ENCODE measurements around the gene FAM120AOS. TPM values are rescaled to one million over a fixed set of nuclear protein-coding genes. Genes with fewer than 3 reads are reported as not detected.

Gene FAM120AOS
- polyA plus RNA-seq, 1 donor from 2014 or later = 44.5 TPM

DNA sequence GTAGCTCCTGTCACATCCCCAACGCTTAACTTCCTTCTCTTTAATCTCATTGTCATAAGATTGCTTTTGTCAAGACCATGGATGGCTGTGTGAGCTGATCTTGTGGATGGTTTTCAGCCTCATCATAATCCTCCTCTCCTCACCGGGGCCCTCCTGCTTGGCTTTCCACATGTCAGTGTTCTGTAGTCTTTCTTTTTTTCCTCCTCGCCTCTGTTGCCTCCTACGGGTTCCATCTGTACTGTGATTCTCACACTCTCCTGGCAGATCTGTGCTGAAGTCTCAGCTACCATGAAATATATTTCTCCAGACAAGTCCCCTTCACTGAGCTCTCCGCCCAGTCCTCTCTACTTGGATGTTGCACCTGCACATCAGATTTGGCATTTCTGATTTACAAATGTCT is 34.9 kb upstream of the FAM120AOS start:
- Histone ChIP-seq H3K9me2 (ENCODE audit: insufficient read depth, low read length) (no peaks in the 10 kb centered on the region), H3K36me3 (ENCODE audit: insufficient read depth, low read length) (peaks cover 9% of the 10 kb centered on the region), H4K20me1 (ENCODE audit: insufficient read depth) (no peaks in the 10 kb centered on the region), H3K4me3 (ENCODE audit: low read length) (no peak overlapping the region), H3K79me2 (replicated peaks; ENCODE audit: insufficient read depth, low read length) (no peaks in the 10 kb centered on the region), H3K4me2 (ENCODE audit: low read length) (no peak overlapping the region), H2AFZ (ENCODE audit: low read depth, low read length) (no peak overlapping the region), H3K9me3 (ENCODE audit: low read length) (no peaks in the 10 kb centered on the region), H3K27me3 (ENCODE audit: insufficient read depth, low read depth, low read length) (no peaks in the 10 kb centered on the region), H3F3A (ENCODE audit: insufficient read depth, low read length, poor library complexity, severe bottlenecking) (no peaks in the 10 kb centered on the region), H3K9ac (ENCODE audit: low read length) (no peak overlapping the region), H3K27ac (ENCODE audit: low read length) (no peak overlapping the region)
- TF ChIP-seq POLR2AphosphoS5 (IDR thresholded peaks at IDR 0.05) (no peak), TAF1 (IDR thresholded peaks at IDR 0.05; ENCODE audit: low read depth) (no peak), EP300 (conservative IDR thresholded peaks at IDR 0.05; ENCODE audit: poor library complexity, severe bottlenecking) (no peak), MXI1 (conservative IDR thresholded peaks at IDR 0.05; ENCODE audit: poor library complexity, severe bottlenecking) (no peak), EZH2 (IDR thresholded peaks at IDR 0.05; ENCODE audit: borderline replicate concordance, insufficient read depth, low read length, poor library complexity, severe bottlenecking) (no peak), RAD21 (conservative IDR thresholded peaks at IDR 0.05) (no peak), SMC3 (conservative IDR thresholded peaks at IDR 0.05; ENCODE audit: poor library complexity) (no peak)
- TF ChIP-seq, protein P1, sequence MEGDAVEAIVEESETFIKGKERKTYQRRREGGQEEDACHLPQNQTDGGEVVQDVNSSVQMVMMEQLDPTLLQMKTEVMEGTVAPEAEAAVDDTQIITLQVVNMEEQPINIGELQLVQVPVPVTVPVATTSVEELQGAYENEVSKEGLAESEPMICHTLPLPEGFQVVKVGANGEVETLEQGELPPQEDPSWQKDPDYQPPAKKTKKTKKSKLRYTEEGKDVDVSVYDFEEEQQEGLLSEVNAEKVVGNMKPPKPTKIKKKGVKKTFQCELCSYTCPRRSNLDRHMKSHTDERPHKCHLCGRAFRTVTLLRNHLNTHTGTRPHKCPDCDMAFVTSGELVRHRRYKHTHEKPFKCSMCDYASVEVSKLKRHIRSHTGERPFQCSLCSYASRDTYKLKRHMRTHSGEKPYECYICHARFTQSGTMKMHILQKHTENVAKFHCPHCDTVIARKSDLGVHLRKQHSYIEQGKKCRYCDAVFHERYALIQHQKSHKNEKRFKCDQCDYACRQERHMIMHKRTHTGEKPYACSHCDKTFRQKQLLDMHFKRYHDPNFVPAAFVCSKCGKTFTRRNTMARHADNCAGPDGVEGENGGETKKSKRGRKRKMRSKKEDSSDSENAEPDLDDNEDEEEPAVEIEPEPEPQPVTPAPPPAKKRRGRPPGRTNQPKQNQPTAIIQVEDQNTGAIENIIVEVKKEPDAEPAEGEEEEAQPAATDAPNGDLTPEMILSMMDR (IDR thresholded peaks at IDR 0.05; ENCODE audit: poor library complexity, severe bottlenecking) = no peak
- TF ChIP-seq, protein P2, sequence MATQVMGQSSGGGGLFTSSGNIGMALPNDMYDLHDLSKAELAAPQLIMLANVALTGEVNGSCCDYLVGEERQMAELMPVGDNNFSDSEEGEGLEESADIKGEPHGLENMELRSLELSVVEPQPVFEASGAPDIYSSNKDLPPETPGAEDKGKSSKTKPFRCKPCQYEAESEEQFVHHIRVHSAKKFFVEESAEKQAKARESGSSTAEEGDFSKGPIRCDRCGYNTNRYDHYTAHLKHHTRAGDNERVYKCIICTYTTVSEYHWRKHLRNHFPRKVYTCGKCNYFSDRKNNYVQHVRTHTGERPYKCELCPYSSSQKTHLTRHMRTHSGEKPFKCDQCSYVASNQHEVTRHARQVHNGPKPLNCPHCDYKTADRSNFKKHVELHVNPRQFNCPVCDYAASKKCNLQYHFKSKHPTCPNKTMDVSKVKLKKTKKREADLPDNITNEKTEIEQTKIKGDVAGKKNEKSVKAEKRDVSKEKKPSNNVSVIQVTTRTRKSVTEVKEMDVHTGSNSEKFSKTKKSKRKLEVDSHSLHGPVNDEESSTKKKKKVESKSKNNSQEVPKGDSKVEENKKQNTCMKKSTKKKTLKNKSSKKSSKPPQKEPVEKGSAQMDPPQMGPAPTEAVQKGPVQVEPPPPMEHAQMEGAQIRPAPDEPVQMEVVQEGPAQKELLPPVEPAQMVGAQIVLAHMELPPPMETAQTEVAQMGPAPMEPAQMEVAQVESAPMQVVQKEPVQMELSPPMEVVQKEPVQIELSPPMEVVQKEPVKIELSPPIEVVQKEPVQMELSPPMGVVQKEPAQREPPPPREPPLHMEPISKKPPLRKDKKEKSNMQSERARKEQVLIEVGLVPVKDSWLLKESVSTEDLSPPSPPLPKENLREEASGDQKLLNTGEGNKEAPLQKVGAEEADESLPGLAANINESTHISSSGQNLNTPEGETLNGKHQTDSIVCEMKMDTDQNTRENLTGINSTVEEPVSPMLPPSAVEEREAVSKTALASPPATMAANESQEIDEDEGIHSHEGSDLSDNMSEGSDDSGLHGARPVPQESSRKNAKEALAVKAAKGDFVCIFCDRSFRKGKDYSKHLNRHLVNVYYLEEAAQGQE (IDR thresholded peaks at IDR 0.05; ENCODE audit: borderline replicate concordance) = no peak

DNA sequence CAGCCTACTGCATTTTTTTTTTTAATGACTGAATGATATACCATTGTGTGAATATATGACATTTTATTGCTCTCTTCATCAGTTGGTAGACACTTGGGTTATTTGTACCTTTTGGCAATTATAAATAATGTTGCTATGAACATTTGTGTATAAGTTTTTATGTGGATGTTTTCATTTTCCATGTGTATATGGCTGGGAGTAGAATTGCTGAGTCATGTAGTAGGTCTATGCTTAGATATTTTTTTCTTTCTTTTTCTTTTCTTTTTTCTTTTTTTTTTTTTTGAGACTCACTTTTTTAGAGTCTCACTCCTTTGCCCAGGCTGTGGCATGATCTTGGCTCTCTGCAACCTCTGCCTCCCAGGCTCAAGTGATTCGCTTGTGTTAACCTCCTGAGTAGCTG is 32.9 kb upstream of the FAM120AOS start:
- H3K9me2 ChIP-seq (ENCODE audit: insufficient read depth, low read length) = no peaks in the 10 kb centered on the region
- TF ChIP-seq POLR2AphosphoS5 (IDR thresholded peaks at IDR 0.05) (no peak), EP300 (conservative IDR thresholded peaks at IDR 0.05; ENCODE audit: poor library complexity, severe bottlenecking) (no peak), TAF1 (IDR thresholded peaks at IDR 0.05; ENCODE audit: low read depth) (no peak), EZH2 (IDR thresholded peaks at IDR 0.05; ENCODE audit: borderline replicate concordance, insufficient read depth, low read length, poor library complexity, severe bottlenecking) (no peak), MXI1 (conservative IDR thresholded peaks at IDR 0.05; ENCODE audit: poor library complexity, severe bottlenecking) (no peak), SMC3 (conservative IDR thresholded peaks at IDR 0.05; ENCODE audit: poor library complexity) (no peak), RAD21 (conservative IDR thresholded peaks at IDR 0.05) (no peak)
- TF ChIP-seq, protein P2 (IDR thresholded peaks at IDR 0.05; ENCODE audit: borderline replicate concordance) = no peak
- TF ChIP-seq, protein P1 (IDR thresholded peaks at IDR 0.05; ENCODE audit: poor library complexity, severe bottlenecking) = no peak
- H3K9ac ChIP-seq (ENCODE audit: low read length) = no peak overlapping the region
- H3F3A ChIP-seq (ENCODE audit: insufficient read depth, low read length, poor library complexity, severe bottlenecking) = no peaks in the 10 kb centered on the region
- no peaks in the 10 kb centered on the region for H3K9me3 ChIP-seq (ENCODE audit: low read length)
- no peaks in the 10 kb centered on the region for H4K20me1 ChIP-seq (ENCODE audit: insufficient read depth)
- peaks cover 9% of the 10 kb centered on the region for H3K36me3 ChIP-seq (ENCODE audit: insufficient read depth, low read length)
- H3K79me2 ChIP-seq (replicated peaks; ENCODE audit: insufficient read depth, low read length) = no peaks in the 10 kb centered on the region
- no peak overlapping the region for H3K4me2 ChIP-seq (ENCODE audit: low read length)
- no peak overlapping the region for H2AFZ ChIP-seq (ENCODE audit: low read depth, low read length)
- H3K4me3 ChIP-seq (ENCODE audit: low read length) = no peak overlapping the region
- H3K27ac ChIP-seq (ENCODE audit: low read length) = no peak overlapping the region
- H3K27me3 ChIP-seq (ENCODE audit: insufficient read depth, low read depth, low read length) = no peaks in the 10 kb centered on the region
